HepG2 (cell line): ENCODE results near the gene COQ10B. TPM values are rescaled to one million over a fixed set of nuclear protein-coding genes. Genes with fewer than 3 reads are reported as not detected.
A peak's percentile ranks its signal among the peaks of the same experiment; 100 is the strongest.

Source experiments
- AGO1 ChIP-seq: fragments of 200-400 bp; formaldehyde crosslinking; IDR thresholded peaks from 2 replicates; pipeline ENCODE4 v1.6.1; 2017; ENCODE audit warnings: mild to moderate bottlenecking, low read depth, low read length, moderate library complexity; ENCODE audit not compliant: poor library complexity, severe bottlenecking
- CERS6 ChIP-seq: sonication (generic); formaldehyde crosslinking; IDR thresholded peaks from 2 replicates; pipeline ENCODE4 v1.5.0; 2020; ENCODE audit warnings: missing genetic modification reagents
- GTF3A ChIP-seq: sonication (generic); formaldehyde crosslinking; conservative IDR thresholded peaks from 2 replicates; pipeline ENCODE4 v1.4.0; 2020; ENCODE audit warnings: mild to moderate bottlenecking, missing genetic modification reagents
- PHF8 ChIP-seq: sonication (generic); formaldehyde crosslinking; IDR thresholded peaks from 2 replicates; pipeline ENCODE4 v1.5.0; 2020; ENCODE audit warnings: missing genetic modification reagents
- RXRB ChIP-seq: IDR thresholded peaks from 2 replicates; pipeline ENCODE4 v1.6.1; 2016; ENCODE audit warnings: borderline replicate concordance, missing genetic modification reagents, missing compliant biosample characterization
- TBX2 ChIP-seq: sonication (generic); formaldehyde crosslinking; IDR thresholded peaks from 2 replicates; pipeline ENCODE4 v1.5.0; 2020; ENCODE audit warnings: missing genetic modification reagents, mild to moderate bottlenecking, borderline replicate concordance
- THAP9 ChIP-seq: sonication (generic); formaldehyde crosslinking; IDR thresholded peaks from 2 replicates; pipeline ENCODE4; 2020; ENCODE audit warnings: missing genetic modification reagents, mild to moderate bottlenecking, borderline replicate concordance
- TIGD3 ChIP-seq: sonication (generic); formaldehyde crosslinking; IDR thresholded peaks from 2 replicates; pipeline ENCODE4 v1.5.1; 2020; ENCODE audit warnings: mild to moderate bottlenecking, missing genetic modification reagents, borderline replicate concordance
- ZBTB20 ChIP-seq: sonication (generic); formaldehyde crosslinking; IDR thresholded peaks from 2 replicates; pipeline ENCODE4 v1.8.1; 2023; ENCODE audit warnings: missing genetic modification reagents, low read depth, mild to moderate bottlenecking, borderline replicate concordance
- ZNF460 ChIP-seq: sonication (generic); formaldehyde crosslinking; IDR thresholded peaks from 2 replicates; pipeline ENCODE4 v1.5.1; 2020; ENCODE audit warnings: missing genetic modification reagents, mild to moderate bottlenecking, borderline replicate concordance
- ZNF674 ChIP-seq: sonication (generic); formaldehyde crosslinking; IDR thresholded peaks from 2 replicates; pipeline ENCODE4 v1.5.0; 2020; ENCODE audit warnings: low read depth, mild to moderate bottlenecking, missing genetic modification reagents
- polyA plus RNA-seq, 8 experiments: library from polyadenylated mRNA; depleted of rRNA in 3 of 8; stranded (reverse) in 7 of 8; unstranded in 1 of 8; fragments of >200 nt; fragmentation: Illumina TruSeq in 4 of 8; extraction: Trizol in 4 of 8; gene quantifications; 2 replicates each; pipeline versions ENCODE4 v1.2.1 to v1.2.3, GENCODE V29; 2011 to 2016; ENCODE audit warnings: low read depth in 4 of 8, missing spikeins in 1 of 8, mixed read lengths in 1 of 8; ENCODE audit not compliant: insufficient read depth in 1 of 8
- total RNA-seq, 5 experiments: library from RNA; depleted of rRNA; stranded (reverse); fragments of >200 nt; fragmentation: Illumina TruSeq; extraction: Trizol; gene quantifications; 2 replicates each; pipeline ENCODE4 v1.2.3, GENCODE V29; 2016; ENCODE audit warnings: low read depth in 1 of 5
- TF ChIP-seq, protein P1 (sequence below): sonication (generic); formaldehyde crosslinking; IDR thresholded peaks from 2 replicates; pipeline ENCODE4 v1.4.0; 2020; ENCODE audit warnings: missing genetic modification reagents
- TF ChIP-seq, protein P2 (sequence below): sonication (generic); formaldehyde crosslinking; IDR thresholded peaks from 2 replicates; pipeline ENCODE4 v1.5.1; 2020; ENCODE audit warnings: mild to moderate bottlenecking, missing genetic modification reagents, moderate library complexity
- TF ChIP-seq, protein P3 (sequence below): sonication (generic); formaldehyde crosslinking; IDR thresholded peaks from 2 replicates; pipeline ENCODE4 v1.4.0; 2020; ENCODE audit warnings: mild to moderate bottlenecking, missing genetic modification reagents

The COQ10B gene
- total and polyA plus RNA-seq, 2 of the 13 experiments (the other 11 are each of a cell fraction or from before 2014, with no cell fraction given), result 4.6 to 34.9 TPM

- TF ChIP-seq, protein P1, sequence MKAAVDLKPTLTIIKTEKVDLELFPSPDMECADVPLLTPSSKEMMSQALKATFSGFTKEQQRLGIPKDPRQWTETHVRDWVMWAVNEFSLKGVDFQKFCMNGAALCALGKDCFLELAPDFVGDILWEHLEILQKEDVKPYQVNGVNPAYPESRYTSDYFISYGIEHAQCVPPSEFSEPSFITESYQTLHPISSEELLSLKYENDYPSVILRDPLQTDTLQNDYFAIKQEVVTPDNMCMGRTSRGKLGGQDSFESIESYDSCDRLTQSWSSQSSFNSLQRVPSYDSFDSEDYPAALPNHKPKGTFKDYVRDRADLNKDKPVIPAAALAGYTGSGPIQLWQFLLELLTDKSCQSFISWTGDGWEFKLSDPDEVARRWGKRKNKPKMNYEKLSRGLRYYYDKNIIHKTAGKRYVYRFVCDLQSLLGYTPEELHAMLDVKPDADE (CRISPR knock-in tag), result peak; percentile 27; the same call in 1 of the 2 replicates
- no peak for TF ChIP-seq ZBTB20
- TF ChIP-seq, protein P2, sequence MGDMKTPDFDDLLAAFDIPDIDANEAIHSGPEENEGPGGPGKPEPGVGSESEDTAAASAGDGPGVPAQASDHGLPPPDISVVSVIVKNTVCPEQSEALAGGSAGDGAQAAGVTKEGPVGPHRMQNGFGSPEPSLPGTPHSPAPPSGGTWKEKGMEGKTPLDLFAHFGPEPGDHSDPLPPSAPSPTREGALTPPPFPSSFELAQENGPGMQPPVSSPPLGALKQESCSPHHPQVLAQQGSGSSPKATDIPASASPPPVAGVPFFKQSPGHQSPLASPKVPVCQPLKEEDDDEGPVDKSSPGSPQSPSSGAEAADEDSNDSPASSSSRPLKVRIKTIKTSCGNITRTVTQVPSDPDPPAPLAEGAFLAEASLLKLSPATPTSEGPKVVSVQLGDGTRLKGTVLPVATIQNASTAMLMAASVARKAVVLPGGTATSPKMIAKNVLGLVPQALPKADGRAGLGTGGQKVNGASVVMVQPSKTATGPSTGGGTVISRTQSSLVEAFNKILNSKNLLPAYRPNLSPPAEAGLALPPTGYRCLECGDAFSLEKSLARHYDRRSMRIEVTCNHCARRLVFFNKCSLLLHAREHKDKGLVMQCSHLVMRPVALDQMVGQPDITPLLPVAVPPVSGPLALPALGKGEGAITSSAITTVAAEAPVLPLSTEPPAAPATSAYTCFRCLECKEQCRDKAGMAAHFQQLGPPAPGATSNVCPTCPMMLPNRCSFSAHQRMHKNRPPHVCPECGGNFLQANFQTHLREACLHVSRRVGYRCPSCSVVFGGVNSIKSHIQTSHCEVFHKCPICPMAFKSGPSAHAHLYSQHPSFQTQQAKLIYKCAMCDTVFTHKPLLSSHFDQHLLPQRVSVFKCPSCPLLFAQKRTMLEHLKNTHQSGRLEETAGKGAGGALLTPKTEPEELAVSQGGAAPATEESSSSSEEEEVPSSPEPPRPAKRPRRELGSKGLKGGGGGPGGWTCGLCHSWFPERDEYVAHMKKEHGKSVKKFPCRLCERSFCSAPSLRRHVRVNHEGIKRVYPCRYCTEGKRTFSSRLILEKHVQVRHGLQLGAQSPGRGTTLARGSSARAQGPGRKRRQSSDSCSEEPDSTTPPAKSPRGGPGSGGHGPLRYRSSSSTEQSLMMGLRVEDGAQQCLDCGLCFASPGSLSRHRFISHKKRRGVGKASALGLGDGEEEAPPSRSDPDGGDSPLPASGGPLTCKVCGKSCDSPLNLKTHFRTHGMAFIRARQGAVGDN, result no peak
- TF ChIP-seq ZNF460 (CRISPR knock-in tag), result no peak
- TF ChIP-seq TBX2, result no peak
- peak; percentile 48; the same call in 1 of the 2 replicates for TF ChIP-seq PHF8 (CRISPR knock-in tag)
- TF ChIP-seq CERS6, result peak; percentile 22; the same call in 1 of the 2 replicates
- 0 out of 2 replicates have a peak, but pooled peaks have one; percentile 0 for TF ChIP-seq RXRB
- TF ChIP-seq ZNF674 (CRISPR knock-in tag), result 0 out of 2 replicates have a peak, but pooled peaks have one; percentile 41
- TF ChIP-seq AGO1, result peak; percentile 96
- TF ChIP-seq TIGD3 (CRISPR knock-in tag), result peak; percentile 15; the same call in 1 of the 2 replicates
- no peak for TF ChIP-seq GTF3A (CRISPR knock-in tag)
- TF ChIP-seq, protein P3, sequence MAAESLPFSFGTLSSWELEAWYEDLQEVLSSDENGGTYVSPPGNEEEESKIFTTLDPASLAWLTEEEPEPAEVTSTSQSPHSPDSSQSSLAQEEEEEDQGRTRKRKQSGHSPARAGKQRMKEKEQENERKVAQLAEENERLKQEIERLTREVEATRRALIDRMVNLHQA (CRISPR knock-in tag), result 0 out of 2 replicates have a peak, but pooled peaks have one; percentile 26
- no peak for TF ChIP-seq THAP9 (CRISPR knock-in tag)
These were observed 47.3 kb downstream of the COQ10B start (continued) for GRCh38 chr2:197500503-197501131.
